Dermis microvascular lymphatic vessel endothelial cell (primary cell): Measurements from ENCODE around the gene WDR44. TPM values are rescaled to one million over a fixed set of nuclear protein-coding genes. Genes with fewer than 3 reads are reported as not detected.
A peak's percentile ranks its signal among the peaks of the same experiment; 100 is the strongest.
"Not testable (repeated sequence)": the region's sequence is repeated elsewhere in the genome, so short reads cannot be mapped to it uniquely, and the experiment has no call there.

ENCODE experiments used
- DNase-seq, 2 donors: peaks; one replicate each; pipeline versions ENCODE4 v3.0.0 to v3.0.0-alpha.2; 2010; ENCODE audit warnings: low read depth in 2 of 2
- total RNA-seq: library from RNA; depleted of rRNA; stranded (reverse); fragments of >200 nt; gene quantifications from 2 replicates; pipeline ENCODE4 v1.2.1, GENCODE V29; 2014

Gene WDR44, protein sequence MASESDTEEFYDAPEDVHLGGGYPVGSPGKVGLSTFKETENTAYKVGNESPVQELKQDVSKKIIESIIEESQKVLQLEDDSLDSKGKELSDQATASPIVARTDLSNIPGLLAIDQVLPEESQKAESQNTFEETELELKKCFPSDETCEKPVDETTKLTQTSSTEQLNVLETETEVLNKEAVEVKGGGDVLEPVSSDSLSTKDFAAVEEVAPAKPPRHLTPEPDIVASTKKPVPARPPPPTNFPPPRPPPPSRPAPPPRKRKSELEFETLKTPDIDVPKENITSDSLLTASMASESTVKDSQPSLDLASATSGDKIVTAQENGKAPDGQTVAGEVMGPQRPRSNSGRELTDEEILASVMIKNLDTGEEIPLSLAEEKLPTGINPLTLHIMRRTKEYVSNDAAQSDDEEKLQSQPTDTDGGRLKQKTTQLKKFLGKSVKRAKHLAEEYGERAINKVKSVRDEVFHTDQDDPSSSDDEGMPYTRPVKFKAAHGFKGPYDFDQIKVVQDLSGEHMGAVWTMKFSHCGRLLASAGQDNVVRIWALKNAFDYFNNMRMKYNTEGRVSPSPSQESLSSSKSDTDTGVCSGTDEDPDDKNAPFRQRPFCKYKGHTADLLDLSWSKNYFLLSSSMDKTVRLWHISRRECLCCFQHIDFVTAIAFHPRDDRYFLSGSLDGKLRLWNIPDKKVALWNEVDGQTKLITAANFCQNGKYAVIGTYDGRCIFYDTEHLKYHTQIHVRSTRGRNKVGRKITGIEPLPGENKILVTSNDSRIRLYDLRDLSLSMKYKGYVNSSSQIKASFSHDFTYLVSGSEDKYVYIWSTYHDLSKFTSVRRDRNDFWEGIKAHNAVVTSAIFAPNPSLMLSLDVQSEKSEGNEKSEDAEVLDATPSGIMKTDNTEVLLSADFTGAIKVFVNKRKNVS
- total RNA-seq: 7.7 and 9.4 TPM in 2 replicates

DNA sequence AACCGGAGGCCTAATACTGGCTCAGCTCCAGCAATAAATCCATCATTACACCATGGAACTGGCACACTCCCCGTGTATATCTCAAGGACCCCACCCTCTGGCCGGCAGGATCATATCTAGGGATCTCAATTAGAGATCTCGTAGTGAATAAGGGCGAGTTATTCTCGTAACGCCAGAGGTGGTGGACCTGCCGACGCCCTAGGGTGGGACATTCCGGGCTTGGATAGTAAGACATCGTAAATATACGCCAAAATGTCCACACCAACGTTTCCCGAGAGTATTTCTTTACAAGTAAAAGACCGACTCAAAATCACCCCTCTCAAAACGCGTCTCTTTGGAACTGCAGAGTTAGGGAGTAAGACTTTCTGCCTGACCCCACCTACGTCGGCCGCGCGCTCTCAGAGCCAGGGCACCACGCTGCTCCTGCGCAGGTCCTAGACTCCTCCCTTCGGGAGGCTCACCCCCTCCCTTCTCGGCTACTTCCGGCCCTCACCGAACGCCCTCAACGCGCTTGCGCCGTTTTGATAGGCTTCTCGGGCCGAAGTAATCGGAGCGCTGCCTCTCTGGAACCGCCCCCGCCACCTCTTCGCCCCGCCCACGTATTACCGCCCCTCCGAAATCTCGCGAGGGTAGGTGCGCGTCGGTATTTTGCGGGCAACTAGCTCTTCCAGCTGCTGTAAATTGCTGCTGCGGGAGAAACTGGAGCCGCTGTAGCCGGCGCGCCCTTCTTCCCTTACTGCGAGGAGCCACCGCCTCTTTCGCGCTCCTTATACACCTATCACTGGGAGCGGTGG, at the start of gene WDR44:
TSS of gene WDR44 (plus strand) at position 643 of the 794 bp plus-strand sequence. CDS start 398 bp downstream, outside the sequence.
- peak; percentile 85 to 94 for DNase-seq

DNA sequence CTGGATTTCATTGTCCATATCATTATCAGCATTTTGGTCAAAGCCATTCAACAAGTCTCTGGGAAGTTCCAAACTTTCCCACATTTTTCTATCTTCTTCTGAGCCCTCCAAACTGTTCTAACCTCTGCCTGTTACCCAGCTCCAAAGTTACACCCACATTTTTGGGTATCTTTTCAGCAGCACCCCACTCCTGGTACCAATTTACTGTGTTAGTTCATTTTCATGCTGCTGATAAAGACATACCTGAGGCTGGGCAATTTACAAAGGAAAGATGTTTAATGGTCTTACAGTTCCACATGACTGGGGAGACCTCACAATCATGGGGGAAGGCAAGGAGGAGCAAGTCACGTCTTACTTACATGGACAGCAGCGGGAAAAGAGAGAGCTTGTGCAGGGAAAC, 40.1 kb upstream of the WDR44 start:
- not testable (repeated sequence) for DNase-seq

DNA sequence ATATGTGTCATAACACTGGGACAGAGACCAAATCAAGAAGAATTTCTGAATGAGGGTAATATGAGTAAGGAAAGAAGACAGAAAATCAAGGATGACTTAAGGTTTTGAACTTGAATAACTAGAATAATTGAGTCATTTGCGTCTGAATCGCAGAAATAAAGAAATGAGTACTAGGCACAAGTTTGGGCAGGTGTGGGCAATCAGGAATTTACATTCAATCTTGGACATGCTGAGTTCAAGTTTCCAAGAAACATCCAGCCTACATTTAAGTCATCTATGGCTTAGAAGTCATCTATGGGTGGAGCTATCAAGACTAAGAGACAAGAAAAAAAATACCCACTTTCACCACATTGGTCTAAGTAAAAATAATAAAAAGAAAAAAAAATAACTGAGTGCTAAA, 30.4 kb upstream of the WDR44 start:
- DNase-seq: no peak

DNA sequence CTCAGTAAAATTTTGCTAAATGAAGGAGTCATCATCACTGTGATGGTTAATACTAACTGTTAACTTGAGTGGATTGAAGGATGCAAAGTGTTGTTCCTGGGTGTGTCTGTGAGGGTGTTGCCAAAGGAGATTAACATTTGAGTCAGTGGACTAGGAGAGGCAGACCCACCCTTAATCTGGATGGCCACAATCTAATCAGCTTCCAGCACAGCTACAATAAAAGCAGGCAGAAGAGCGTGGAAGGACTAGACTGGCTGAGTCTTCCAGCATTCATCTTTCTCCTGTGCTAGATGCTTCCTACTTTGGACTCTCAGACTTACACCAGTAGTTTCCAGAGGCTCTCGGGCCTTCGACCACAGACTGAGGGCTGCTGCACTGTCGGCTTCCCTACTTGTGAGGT, 21.3 kb upstream of the WDR44 start:
- no peak for DNase-seq

DNA sequence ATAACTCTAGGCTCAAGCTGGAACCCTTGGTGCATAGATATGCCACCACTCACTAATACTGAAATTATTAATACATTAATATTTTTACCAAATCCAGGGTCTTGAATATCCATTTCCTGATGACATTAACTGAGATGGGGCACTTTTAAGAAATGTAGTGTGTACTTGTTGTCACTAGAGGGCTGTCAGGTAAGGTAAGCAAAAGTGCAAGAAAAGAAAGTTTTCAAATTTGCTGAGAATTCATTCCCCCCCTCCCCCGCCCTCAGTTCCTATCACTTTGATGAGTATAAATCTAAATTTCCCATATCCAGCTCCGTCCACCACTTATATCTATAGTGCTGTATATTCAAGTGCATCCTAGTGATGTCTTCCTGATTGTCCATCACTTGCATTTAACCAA, 20.5 kb upstream of the WDR44 start:
- peak in 1 of 2 donors; percentile 5 for DNase-seq

DNA sequence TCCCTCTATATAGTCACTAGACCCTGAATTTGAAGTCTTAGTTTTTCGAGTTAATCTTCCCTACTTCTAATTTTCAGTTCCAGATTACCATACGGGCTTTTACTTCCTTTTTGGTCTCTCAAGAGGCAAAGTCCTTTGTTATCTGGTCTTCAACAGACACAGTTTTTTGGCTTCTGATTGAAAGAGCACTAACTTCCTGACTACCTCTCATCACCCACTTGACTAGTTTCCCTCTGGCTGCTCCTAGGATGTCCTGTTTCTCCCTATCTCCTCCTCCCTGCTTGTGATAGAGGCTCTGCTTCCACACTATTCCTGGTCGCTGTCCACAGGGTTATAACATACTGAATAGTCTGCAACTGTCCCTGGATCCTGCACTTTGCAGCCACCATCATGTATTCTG, 16.7 kb upstream of the WDR44 start:
- no peak for DNase-seq

DNA sequence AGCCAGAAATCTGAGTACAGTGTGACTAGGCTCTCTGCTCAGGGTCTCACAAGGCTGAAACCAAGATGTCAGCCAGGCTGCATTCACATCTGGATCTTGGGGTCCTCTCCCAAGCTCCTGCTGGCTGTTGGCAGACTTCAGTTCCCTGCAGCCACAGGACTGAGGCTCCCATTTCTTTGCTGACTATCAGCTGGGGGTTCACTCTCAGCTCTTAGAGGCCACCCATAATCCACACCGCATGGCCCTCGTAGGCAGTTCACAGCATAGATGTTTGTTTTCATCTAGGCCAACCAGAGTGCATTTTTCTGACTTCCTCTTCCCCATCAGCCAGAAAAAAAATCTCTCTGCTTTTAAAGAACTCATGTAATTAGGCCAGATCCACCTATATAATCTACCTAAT, 8.2 kb upstream of the WDR44 start:
- DNase-seq: no peak

DNA sequence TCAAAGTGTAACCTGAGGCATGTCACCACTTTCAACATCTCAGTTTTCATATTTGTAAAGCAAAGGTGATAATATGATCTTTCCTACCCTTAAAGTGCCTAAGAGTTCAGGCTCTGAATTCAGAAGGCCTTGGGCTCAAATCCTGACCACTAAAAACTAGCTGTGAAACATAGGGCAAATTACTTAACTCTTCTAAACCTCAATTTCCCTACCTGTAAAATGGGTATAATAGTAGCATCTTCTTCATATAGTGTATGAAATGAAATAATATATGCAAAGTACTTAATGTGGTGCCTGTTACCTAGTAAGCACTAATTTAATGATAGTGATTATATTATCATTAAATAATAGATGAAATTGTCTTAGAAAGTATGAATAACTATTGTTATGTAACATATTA, 7.0 kb upstream of the WDR44 start:
- no peak for DNase-seq

DNA sequence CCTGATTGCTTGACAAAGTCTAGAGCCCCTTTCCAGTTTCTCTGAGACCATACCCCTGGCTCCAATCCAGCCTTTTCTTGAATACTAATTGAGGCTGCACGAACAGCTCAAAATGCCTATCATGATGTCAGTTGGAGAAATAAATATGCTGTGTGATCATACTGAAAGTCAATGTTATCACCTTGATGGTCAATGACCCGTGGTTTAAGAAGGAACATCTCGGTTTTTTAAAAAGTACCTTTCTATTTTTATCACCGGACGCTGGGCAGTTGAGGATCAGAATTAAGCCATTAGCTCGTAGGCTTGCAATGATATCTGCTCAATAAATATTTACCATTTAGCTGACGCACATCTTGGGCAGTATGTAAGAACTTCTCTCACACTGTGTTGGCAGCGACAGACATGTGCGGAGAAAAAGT, 852 bp upstream of the WDR44 start:
- DNase-seq: no peak

DNA sequence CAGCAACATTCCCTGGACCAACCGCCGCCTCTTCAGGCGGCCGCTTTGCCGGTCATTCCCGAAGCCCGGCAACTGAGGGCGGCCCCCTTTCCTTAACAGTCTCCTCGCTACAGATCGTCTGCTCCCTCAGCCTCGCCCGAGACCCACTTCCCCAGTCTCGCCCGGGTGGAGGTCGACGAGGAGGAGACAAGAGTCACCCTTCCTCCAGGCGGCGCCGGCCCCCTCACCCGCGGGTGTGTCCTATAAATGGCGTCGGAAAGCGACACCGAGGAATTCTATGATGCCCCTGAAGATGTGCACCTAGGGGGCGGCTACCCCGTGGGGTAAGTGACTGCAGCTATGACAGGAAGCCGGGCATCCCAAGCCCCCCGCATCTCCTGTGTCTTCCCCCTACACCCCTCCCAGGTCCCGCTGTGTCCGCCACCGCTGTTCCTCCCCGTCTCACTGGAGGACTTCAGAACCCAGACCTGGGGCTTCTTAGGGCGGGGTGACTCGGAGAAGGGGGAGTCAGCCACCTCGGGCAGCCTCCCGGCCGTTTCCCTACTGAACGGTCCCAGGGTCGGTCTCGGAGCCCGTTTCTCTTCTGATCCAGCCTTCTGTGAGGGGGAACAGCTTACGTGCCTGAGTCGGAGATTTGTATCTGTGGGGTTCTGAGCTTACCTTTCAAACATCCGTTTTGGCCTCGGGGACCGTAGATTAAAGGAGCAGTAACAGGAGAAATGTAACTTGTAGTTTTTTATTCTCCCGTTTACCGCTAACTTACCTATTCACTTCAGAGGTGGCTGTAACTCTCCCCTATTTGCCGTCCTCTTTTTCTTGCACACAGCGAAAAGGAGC, 570 bp downstream of the WDR44 start:
- peak in 1 of 2 donors; percentile 37 for DNase-seq

DNA sequence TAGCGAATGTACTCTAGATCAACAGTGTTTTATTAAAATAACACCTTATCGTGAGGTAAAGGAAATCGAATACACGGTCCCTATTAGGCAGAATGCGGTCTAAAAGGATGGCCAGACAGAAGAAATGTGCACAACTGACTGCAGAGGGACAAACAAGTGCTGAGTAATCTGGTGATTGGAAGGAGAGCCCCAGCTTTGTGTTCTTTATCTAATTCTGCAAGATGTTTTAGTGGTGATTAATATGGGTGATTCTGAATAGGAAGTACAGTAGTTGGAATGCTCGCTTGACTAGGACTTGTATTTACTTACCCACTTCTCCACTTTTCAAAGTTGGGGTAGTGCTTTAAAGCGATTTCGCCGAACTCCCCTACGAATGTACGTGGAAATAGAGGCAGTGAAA, 1.2 kb downstream of the WDR44 start:
- peak in 1 of 2 donors; percentile 56 for DNase-seq

DNA sequence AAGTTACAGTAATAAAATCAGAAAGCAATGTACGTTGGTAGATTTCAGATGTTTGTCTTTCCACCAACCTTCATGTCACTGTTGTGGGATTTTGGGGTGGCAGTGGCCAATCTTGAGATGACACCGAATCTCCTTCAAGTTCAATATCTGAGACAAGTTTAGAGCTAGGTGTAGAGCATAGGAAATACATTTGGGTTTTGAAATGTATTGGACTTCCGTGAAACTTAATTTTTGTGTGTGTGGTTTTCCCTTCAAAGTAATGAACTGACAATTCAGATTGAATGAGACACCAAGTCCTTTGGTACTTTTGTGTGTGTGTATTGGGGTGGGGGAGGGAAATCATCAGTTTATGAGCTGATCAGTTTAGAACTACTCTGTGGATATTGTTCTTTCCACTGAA, 1.8 kb downstream of the WDR44 start:
- DNase-seq: peak in 1 of 2 donors; percentile 0

DNA sequence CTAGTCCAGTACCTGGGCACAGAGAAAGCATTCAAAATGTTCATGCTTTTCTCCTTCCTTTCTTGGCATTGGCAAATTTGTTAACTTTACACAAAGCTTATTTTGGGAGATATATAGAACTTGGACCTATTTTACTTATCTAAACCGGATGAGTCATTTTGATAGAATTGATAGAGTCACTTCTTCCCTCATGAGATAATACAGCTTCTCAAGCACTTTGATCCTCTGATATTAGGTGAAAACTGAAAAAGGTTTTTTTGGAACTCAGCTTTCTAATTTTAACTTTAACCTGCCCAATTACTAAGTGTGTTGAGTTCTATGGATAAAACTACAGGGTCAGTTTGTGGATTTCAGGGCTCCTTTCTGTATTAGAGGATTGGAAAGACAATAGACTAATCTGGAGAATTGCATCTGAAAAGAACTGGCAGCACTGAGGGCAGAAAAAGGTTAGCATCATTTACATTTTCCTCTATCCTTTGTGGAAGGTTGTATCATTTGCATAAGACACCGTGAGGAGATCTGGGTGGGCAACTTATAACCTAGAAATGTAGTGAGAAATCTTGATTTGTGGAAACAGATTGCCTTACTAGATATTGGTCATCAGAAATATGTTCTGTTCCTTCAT, 2.4 kb downstream of the WDR44 start:
- peak in 1 of 2 donors; percentile 1 for DNase-seq

DNA sequence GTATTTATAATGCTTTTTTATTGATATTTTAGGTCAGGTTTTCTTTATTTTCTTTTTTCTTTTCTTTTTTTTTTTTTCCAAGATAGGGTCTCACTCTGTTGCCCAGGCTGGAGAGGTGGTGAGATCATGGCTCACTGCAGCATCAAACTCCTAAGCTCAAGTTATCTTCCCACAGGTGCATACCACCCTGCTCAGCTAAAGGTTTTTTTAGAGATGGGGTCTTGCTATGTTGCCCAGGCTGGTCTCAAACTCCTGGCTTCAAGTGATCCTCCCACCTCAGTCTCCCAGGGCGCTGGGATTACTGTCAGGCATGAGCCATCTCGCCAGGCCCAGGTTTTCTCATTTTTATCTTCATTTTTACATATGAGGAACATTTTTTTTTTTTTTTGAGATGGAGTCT, 3.3 kb downstream of the WDR44 start:
- no peak for DNase-seq

DNA sequence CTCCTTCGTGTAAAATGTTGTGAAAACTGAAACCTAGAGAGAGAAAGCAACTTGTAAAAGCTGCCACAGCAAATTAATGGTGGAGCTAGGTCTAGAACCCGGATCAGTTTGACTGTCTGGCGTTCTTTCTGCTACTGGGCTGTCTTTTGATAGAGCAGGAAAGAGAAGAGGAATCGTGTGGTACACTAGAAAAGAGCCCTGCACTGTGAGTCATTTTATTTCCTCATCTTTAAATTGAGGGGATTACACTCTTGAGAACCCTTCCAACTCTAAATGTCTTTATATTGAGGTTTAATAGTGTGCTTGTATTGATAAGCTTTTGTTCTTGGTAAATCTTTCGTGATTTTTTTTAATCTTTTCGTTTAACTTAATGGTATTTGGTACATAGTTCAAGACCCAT, 4.3 kb downstream of the WDR44 start:
- peak in 1 of 2 donors; percentile 36 for DNase-seq

DNA sequence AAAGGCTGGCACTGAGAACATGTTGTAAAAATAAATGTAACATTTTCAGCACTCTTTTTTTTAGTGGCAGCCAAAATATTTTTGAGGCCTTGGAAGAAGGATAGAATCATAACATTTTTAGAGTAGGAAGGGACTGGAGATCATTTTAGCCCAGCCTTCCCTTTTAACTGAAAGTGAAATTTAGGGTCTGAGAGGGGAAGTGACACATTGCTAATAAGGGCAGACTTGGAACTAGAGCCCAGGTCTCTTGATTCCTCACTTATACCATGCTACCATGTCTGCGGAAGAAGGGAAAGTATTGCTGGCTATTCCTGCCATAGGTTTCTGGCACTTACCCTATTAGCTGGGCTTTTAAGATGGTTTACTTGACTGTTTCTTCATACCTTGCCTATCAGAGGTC, 4.8 kb downstream of the WDR44 start:
- DNase-seq: peak in 1 of 2 donors; percentile 23

DNA sequence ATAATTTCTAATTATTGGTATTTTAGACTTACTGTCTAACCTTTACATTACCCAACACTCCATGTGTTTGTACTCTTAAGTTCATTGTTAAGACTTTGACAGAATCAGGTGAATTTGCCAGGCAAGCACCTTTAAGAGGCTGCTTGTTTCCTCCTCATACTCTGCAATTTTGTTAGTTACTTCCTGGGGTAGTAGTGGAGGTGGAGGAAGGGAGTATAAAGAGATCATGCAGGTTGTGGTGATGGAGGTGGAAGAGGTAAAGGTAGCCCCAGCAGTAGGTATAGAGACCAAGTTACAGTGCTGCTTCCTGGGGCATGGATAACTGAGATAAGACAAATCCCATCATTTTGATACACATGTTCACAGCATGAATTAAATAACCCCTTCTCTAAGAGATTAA, 6.7 kb downstream of the WDR44 start:
- no peak for DNase-seq

DNA sequence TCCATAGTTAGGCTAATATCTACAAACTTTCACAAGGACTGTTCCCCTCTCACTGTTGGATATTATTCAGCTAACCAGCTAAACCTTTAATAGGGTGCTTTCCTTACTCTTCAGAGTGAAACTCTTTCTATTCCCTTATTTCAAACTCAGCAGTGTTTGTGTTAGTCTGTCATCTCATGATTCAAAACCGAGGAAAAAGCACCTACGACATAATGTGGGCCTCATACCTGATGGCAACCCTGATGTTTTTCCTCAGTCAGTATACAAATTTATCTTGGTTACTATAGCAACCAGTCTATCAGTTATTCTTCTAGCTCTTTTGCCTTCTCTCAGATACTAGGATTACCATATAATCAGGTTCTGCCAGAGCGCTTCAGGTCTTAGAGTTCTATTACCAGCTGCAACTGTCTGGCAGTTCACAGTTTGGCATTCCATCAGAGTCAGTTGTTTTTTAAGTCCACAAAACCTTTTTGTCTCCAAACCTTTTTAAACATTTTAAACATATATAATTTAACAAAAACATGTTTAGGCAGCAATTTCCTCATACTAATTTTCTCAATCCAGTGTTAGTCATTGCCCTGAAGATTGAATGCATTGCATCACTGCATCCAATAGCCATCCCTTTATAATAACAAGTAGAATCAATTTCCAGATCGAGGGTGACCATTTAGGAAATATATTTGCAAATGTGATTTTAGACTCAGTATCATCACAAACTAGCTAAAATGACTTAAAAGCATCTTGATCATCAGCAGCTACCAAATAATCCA, 7.4 kb downstream of the WDR44 start:
- peak in 1 of 2 donors; percentile 26 for DNase-seq

DNA sequence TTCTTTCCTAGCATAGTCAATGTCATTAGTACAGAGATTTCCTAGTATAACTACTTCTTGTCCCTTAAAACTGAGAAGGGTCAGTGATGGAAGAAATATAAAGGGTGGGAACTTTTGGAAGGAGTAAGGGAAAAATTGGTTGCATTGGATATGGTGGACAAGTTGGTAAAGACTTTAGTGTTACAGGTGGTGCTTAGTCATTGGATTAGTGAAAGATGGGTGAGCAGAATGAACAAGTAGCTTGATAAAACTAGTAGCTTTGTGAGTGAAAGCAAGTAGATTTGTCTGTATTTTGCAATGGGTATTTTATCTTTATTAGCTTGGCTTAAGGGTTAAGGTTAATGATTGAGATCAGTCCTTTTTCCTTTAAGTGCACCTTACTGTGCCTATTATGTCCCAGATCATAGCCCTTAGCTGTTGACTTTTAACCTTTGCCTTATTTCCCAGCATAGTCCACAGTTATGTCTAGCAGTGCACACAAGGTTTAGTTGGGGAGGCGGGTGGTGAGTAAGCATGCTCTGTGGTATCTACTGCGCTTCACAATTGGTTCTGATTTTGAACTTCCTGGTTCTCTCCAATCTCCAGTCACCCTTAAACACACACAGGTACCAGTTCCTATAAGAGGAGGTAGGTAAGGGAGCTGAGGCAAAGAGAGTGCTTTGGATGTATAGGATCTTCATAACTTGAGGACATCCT, 9.5 kb downstream of the WDR44 start:
- peak in 1 of 2 donors; percentile 60 for DNase-seq
